GM19468 (cell line): ENCODE data around the gene PLCB3.
"Not testable (repeated sequence)": the region's sequence is repeated elsewhere in the genome, so short reads cannot be mapped to it uniquely, and the experiment has no call there.

Experiments used
- ATAC-seq: cut with Tn5 transposase; IDR thresholded peaks from one replicate; pipeline ENCODE4 v1.9.1; 2021; ENCODE audit warnings: mild to moderate bottlenecking, moderate library complexity, moderate number of reproducible peaks; ENCODE audit not compliant: unreplicated experiment; ENCODE audit errors: extremely low read depth

Gene PLCB3

GRCh38 chr11:64296830-64297698 is 45.7 kb downstream of the PLCB3 start:
- ATAC-seq = no peak

GRCh38 chr11:64297699-64298358 is 46.5 kb downstream of the PLCB3 start:
- no peak for ATAC-seq

GRCh38 chr11:64298966-64299846 is 47.9 kb downstream of the PLCB3 start:
- no peak for ATAC-seq

GRCh38 chr11:64299847-64300648 is 48.7 kb downstream of the PLCB3 start, which contains the start of gene CATSPERZ:
TSS of gene CATSPERZ (plus strand) at chr11:64300358. CDS start at chr11:64300411, 53 bp downstream.
- no peak for ATAC-seq

GRCh38 chr11:64303109-64304031 is 52.0 kb downstream of the PLCB3 start:
- ATAC-seq = no peak

GRCh38 chr11:64304032-64304315 is 52.6 kb downstream of the PLCB3 start:
- no peak for ATAC-seq

GRCh38 chr11:64304316-64305072 is 53.2 kb downstream of the PLCB3 start:
- no peak for ATAC-seq

- ATAC-seq = peak; percentile 61
Observed at GRCh38 chr11:64305075-64305690, 53.9 kb downstream of the PLCB3 start, which contains the start of gene ESRRA. TSS of gene ESRRA (plus strand) at chr11:64305524. CDS start at chr11:64307180, 1,656 bp downstream.

- no peak for ATAC-seq
Observed at GRCh38 chr11:64305691-64306562, 54.6 kb downstream of the PLCB3 start.

GRCh38 chr11:64306563-64306875 is 55.2 kb downstream of the PLCB3 start:
- no peak for ATAC-seq

- ATAC-seq = no peak
Observed at GRCh38 chr11:64306876-64307622, 55.7 kb downstream of the PLCB3 start.

- not testable (repeated sequence) for ATAC-seq
Observed at GRCh38 chr11:64307795-64308194, 56.5 kb downstream of the PLCB3 start.

- ATAC-seq = no peak
Observed at GRCh38 chr11:64312947-64313346, 61.6 kb downstream of the PLCB3 start.

- no peak for ATAC-seq
Observed at GRCh38 chr11:64313491-64314145, 62.3 kb downstream of the PLCB3 start.

- no peak for ATAC-seq
Observed at GRCh38 chr11:64314146-64314804, 62.9 kb downstream of the PLCB3 start.
